ENCODE data around the gene FMO2.

The FMO2 gene

GRCh38 chr1:171185091-171185490 lies at the start of gene FMO2:
TSS of gene FMO2 (plus strand) at chr1:171185300. CDS start at chr1:171185714, 414 bp downstream.
- DNase-seq (ENCODE audit: low read depth) = no peak

- DNase-seq (ENCODE audit: low read depth) = no peak
Observed at GRCh38 chr1:171137580-171137979, 47.5 kb upstream of the FMO2 start.

- DNase-seq (ENCODE audit: low read depth) = no peak
Observed at GRCh38 chr1:171138980-171139379, 46.1 kb upstream of the FMO2 start.

- DNase-seq (ENCODE audit: low read depth) = no peak
Observed at GRCh38 chr1:171139890-171140289, 45.2 kb upstream of the FMO2 start.

GRCh38 chr1:171140401-171140800 lies 44.7 kb upstream of the FMO2 start:
- DNase-seq (ENCODE audit: low read depth) = no peak

GRCh38 chr1:171140956-171141687 lies 44.0 kb upstream of the FMO2 start:
- no peak for DNase-seq (ENCODE audit: low read depth)

GRCh38 chr1:171141688-171142415 lies 43.2 kb upstream of the FMO2 start:
- no peak for DNase-seq (ENCODE audit: low read depth)

- no peak for DNase-seq (ENCODE audit: low read depth)
Observed at GRCh38 chr1:171142416-171143385, 42.4 kb upstream of the FMO2 start.

- DNase-seq (ENCODE audit: low read depth) = no peak
Observed at GRCh38 chr1:171150156-171150555, 34.9 kb upstream of the FMO2 start.

- DNase-seq (ENCODE audit: low read depth) = no peak
Observed at GRCh38 chr1:171152549-171152948, 32.6 kb upstream of the FMO2 start.

GRCh38 chr1:171155484-171155883 lies 29.6 kb upstream of the FMO2 start:
- DNase-seq (ENCODE audit: low read depth) = no peak

GRCh38 chr1:171158096-171158495 lies 27.0 kb upstream of the FMO2 start:
- DNase-seq (ENCODE audit: low read depth) = no peak

GRCh38 chr1:171158551-171158950 lies 26.5 kb upstream of the FMO2 start:
- DNase-seq (ENCODE audit: low read depth) = no peak

GRCh38 chr1:171159148-171159547 lies 26.0 kb upstream of the FMO2 start:
- DNase-seq (ENCODE audit: low read depth) = no peak

- DNase-seq (ENCODE audit: low read depth) = no peak
Observed at GRCh38 chr1:171160211-171160610, 24.9 kb upstream of the FMO2 start.

- DNase-seq (ENCODE audit: low read depth) = no peak
Observed at GRCh38 chr1:171160639-171161354, 24.3 kb upstream of the FMO2 start.

GRCh38 chr1:171161431-171161830 lies 23.7 kb upstream of the FMO2 start:
- no peak for DNase-seq (ENCODE audit: low read depth)

- DNase-seq (ENCODE audit: low read depth) = no peak
Observed at GRCh38 chr1:171166361-171166760, 18.7 kb upstream of the FMO2 start.

- no peak for DNase-seq (ENCODE audit: low read depth)
Observed at GRCh38 chr1:171167785-171168184, 17.3 kb upstream of the FMO2 start.

- no peak for DNase-seq (ENCODE audit: low read depth)
Observed at GRCh38 chr1:171172471-171172870, 12.6 kb upstream of the FMO2 start.

- DNase-seq (ENCODE audit: low read depth) = no peak
Observed at GRCh38 chr1:171173069-171173468, 12.0 kb upstream of the FMO2 start.

Data from HS-27A (cell line).